ENCODE results near the gene BPIFB3.
"Not testable (repeated sequence)": the region's sequence is repeated elsewhere in the genome, so short reads cannot be mapped to it uniquely, and the experiment has no call there.

Gene BPIFB3

DNA sequence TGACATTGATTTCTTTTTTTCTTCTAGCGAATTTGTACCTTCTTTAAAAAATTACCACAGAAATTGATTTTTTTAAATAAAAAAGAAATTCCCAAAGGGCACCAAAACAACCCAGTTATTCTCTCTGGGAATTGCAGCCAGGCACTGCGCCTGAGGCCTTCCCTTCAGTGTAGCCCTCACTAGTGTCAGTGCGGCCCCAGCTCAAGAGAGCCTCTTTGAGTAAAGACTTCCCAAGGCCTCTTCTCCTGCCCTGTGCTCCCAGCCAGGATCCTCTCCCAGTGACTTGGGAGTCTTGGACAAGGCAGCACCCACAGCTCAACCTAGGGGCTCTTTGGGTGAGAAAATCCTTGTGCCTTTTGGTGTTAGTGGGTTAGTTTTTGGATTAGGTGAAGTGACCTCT is 67.2 kb downstream of the BPIFB3 start:
- DNase-seq (ENCODE audit: low read depth): no peak

DNA sequence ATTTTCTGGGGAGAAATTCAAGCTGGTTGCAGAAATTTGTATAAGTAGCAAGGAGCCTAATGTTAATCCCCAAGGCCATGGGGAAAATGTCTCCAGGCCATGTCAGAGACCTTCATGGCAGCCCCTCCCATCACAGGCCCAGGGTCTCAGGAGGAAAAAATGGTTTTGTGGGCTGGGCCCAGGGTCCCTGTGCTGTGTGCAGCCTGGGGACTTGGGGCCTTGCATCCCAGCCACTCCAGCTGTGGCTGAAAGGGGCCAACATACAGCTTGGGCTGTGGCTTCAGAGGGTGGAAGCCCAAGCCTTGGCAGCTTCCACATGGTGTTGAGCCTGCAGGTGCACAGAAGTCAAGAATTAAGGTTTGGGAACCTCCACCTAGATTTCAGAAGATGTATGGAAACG is 68.6 kb downstream of the BPIFB3 start:
- not testable (repeated sequence) for DNase-seq (ENCODE audit: low read depth)
